Adipocyte (in vitro differentiated cells): Measurements from ENCODE around the gene ITGA1.

Experiments used
- DNase-seq: peaks from one replicate; pipeline ENCODE4 v3.0.0-alpha.2; 2015; ENCODE audit warnings: low read depth
- H3K27me3 ChIP-seq: replicated peaks from 2 replicates; pipeline ENCODE4 v1.7.0; 2013; ENCODE audit warnings: mild to moderate bottlenecking, low read length, moderate library complexity; ENCODE audit not compliant: control insufficient read depth, insufficient read depth
- H3K36me3 ChIP-seq: 2 replicates; pipeline ENCODE4 v1.7.0; 2013; ENCODE audit warnings: low read length, mild to moderate bottlenecking, moderate library complexity; ENCODE audit not compliant: control insufficient read depth, insufficient read depth, severe bottlenecking
- H3K4me1 ChIP-seq: 2 replicates; pipeline ENCODE4 v1.7.0; 2013; ENCODE audit warnings: mild to moderate bottlenecking, low read length, moderate library complexity; ENCODE audit not compliant: control insufficient read depth, insufficient read depth
- H3K4me3 ChIP-seq: 2 replicates; pipeline ENCODE4 v1.7.0; 2013; ENCODE audit warnings: mild to moderate bottlenecking, low read length, moderate library complexity
- H3K9ac ChIP-seq: 2 replicates; pipeline ENCODE4 v1.7.0; 2013; ENCODE audit warnings: mild to moderate bottlenecking, low read length, moderate library complexity
- H3K9me3 ChIP-seq: 2 replicates; pipeline ENCODE4 v1.7.0; 2013; ENCODE audit warnings: mild to moderate bottlenecking, low read length, moderate library complexity; ENCODE audit not compliant: control insufficient read depth

The ITGA1 gene

DNA sequence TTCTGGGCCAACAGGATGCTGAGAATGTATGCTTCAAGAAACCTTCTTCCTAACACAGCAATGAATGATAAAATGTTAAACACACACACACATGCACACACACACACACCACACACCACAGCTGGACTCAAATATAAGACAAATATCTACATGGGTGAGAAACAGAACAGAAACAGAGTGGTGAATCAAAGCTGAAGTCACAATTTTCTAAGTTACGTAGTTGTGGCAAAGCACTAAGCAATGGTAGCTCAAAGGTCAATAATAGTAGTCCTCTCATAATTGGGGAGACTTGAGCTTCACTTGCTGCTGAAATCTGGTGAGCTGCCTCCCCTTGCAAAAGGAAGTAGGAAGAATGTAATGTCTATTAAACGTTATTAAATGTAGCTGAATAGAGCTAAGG is 33.7 kb upstream of the ITGA1 start:
- H3K4me3 ChIP-seq, result no peak overlapping the region

GRCh38 chr5:52757527-52757926 is 30.2 kb upstream of the ITGA1 start:
- DNase-seq, result no peak
- Histone ChIP-seq H3K27me3 (no peaks in the 10 kb centered on the region), H3K9me3 (no peaks in the 10 kb centered on the region), H3K9ac (no peak overlapping the region), H3K4me1 (peaks cover 12% of the 10 kb centered on the region), H3K4me3 (no peak overlapping the region), H3K36me3 (no peaks in the 10 kb centered on the region)

More for the DNA sequence above, 33.7 kb upstream of the ITGA1 start:
- no peak for DNase-seq
- H3K4me1 ChIP-seq, result peaks cover 12% of the 10 kb centered on the region
- no peaks in the 10 kb centered on the region for H3K9me3 ChIP-seq
- H3K9ac ChIP-seq, result no peak overlapping the region
- no peaks in the 10 kb centered on the region for H3K36me3 ChIP-seq
- no peaks in the 10 kb centered on the region for H3K27me3 ChIP-seq

DNA sequence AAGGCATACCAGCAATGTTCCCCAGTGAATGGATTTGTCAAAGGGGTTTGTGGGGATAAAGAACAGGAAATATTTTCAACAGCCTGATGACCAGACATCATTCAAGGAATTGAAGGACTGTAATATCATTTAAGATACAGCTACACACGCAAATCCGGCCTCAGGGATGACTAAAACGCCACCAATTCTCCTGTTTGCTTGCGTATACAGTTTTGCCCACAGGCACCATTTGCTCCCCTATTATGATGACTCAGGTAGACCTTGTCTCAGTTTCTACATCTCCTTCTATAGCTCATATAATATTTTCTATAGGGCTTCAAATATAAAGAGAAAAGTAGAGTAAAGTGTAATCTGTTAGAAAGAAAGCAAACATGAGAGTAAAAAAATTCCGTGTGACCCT is 29.7 kb upstream of the ITGA1 start:
- no peaks in the 10 kb centered on the region for H3K36me3 ChIP-seq
- H3K4me1 ChIP-seq, result peaks cover 12% of the 10 kb centered on the region
- no peak for DNase-seq

DNA sequence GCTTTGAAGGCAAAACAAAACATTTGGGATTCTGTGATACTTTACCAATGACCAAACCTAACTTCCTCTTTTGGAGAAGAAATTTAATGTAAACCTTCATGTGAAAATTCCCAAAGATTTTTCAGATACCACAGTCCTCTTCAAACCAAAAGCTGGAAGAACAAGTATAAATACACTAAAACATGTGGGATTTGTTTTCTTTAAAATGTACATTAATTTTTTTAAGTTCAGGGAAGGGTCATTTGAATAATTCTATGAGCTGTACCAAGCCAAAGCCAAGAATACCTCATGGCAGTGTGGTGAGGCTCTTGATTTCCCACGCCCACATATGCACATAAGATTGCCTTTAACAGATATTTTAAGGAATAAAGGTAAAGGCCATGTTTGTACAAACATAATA is 28.4 kb upstream of the ITGA1 start:
- Histone ChIP-seq H3K9ac (no peak overlapping the region), H3K36me3 (no peaks in the 10 kb centered on the region), H3K9me3 (no peaks in the 10 kb centered on the region), H3K4me1 (peaks cover 12% of the 10 kb centered on the region), H3K27me3 (no peaks in the 10 kb centered on the region), H3K4me3 (no peak overlapping the region)
- no peak for DNase-seq

More for the DNA sequence above, 29.7 kb upstream of the ITGA1 start:
- Histone ChIP-seq H3K9me3 (no peaks in the 10 kb centered on the region), H3K27me3 (no peaks in the 10 kb centered on the region), H3K9ac (no peak overlapping the region), H3K4me3 (no peak overlapping the region)

GRCh38 chr5:52760695-52761366 is 26.9 kb upstream of the ITGA1 start:
- DNase-seq, result no peak
- peaks cover 12% of the 10 kb centered on the region for H3K4me1 ChIP-seq
- H3K9ac ChIP-seq, result no peak overlapping the region
- no peaks in the 10 kb centered on the region for H3K9me3 ChIP-seq
- no peaks in the 10 kb centered on the region for H3K27me3 ChIP-seq
- H3K36me3 ChIP-seq, result no peaks in the 10 kb centered on the region
- H3K4me3 ChIP-seq, result no peak overlapping the region

DNA sequence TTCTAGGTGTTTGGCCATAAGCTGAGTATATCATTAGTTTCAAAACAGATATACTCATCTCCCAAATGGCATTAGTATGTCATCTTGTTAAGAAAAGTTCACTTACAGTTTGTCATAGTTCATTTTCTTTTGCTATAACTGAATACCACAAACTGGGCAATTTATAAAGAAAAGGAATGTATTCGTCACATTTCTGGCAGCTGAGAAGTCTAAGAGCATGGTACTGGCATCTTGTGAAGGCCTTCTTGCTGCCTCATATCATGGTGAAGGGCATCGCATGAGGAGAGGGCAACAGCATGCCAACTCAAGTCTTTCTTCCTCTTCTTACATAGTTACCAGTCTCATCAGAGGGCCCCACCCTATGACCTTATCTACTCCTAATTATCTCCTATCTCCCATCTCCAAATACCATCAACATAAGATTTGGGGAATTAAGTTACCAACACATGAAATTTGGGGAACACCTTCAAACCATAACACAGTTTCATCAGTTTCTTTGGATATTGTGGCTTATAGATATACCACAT is 20.4 kb upstream of the ITGA1 start:
- no peaks in the 10 kb centered on the region for H3K9me3 ChIP-seq
- DNase-seq, result peak; percentile 44
- no peak overlapping the region for H3K4me3 ChIP-seq
- no peak overlapping the region for H3K9ac ChIP-seq
- H3K4me1 ChIP-seq, result no peaks in the 10 kb centered on the region
- H3K36me3 ChIP-seq, result no peaks in the 10 kb centered on the region
- H3K27me3 ChIP-seq, result no peaks in the 10 kb centered on the region

GRCh38 chr5:52767766-52768480 is 19.8 kb upstream of the ITGA1 start:
- Histone ChIP-seq H3K4me3 (no peak overlapping the region), H3K36me3 (no peaks in the 10 kb centered on the region), H3K4me1 (no peaks in the 10 kb centered on the region), H3K27me3 (no peaks in the 10 kb centered on the region), H3K9ac (no peak overlapping the region), H3K9me3 (no peaks in the 10 kb centered on the region)
- DNase-seq, result no peak

DNA sequence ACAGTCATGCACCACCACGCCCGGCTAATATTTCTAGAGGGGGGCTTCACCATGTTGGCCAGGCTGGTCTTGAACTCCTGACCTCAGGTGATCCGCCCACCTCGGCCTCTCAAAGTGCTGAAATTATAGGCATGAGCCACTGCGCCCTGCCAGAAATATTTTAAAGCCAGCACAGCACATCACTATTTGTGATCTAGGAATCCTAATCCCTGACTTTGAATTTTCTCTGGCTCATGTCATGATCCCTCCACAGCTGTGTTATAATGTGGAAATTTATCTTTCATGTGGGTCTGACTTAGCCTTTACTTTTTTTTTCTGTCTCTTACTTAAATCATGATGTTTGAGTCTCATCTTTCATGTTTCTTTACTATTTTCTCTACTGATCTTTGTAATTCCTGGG is 18.7 kb upstream of the ITGA1 start:
- H3K36me3 ChIP-seq, result no peaks in the 10 kb centered on the region
- H3K4me1 ChIP-seq, result peaks cover 6% of the 10 kb centered on the region
- peak; percentile 63 for DNase-seq
- no peaks in the 10 kb centered on the region for H3K27me3 ChIP-seq
- H3K9ac ChIP-seq, result no peak overlapping the region
- H3K4me3 ChIP-seq, result no peak overlapping the region
- no peaks in the 10 kb centered on the region for H3K9me3 ChIP-seq

GRCh38 chr5:52770287-52770939 is 17.3 kb upstream of the ITGA1 start:
- DNase-seq, result no peak
- Histone ChIP-seq H3K9me3 (no peaks in the 10 kb centered on the region), H3K9ac (no peak overlapping the region), H3K4me3 (no peak overlapping the region), H3K27me3 (no peaks in the 10 kb centered on the region), H3K36me3 (no peaks in the 10 kb centered on the region), H3K4me1 (peaks cover 8% of the 10 kb centered on the region)

GRCh38 chr5:52771343-52772039 is 16.2 kb upstream of the ITGA1 start:
- Histone ChIP-seq H3K4me1 (peaks cover 8% of the 10 kb centered on the region), H3K9me3 (no peaks in the 10 kb centered on the region), H3K27me3 (no peaks in the 10 kb centered on the region), H3K4me3 (no peak overlapping the region), H3K9ac (no peak overlapping the region), H3K36me3 (no peaks in the 10 kb centered on the region)
- DNase-seq, result no peak

GRCh38 chr5:52772668-52773067 is 15.0 kb upstream of the ITGA1 start:
- H3K9ac ChIP-seq, result no peak overlapping the region

More at GRCh38 chr5:52772668-52773067, 15.0 kb upstream of the ITGA1 start:
- H3K4me1 ChIP-seq, result peaks cover 8% of the 10 kb centered on the region
- no peak for DNase-seq
- no peaks in the 10 kb centered on the region for H3K9me3 ChIP-seq
- H3K36me3 ChIP-seq, result no peaks in the 10 kb centered on the region
- H3K4me3 ChIP-seq, result no peak overlapping the region
- H3K27me3 ChIP-seq, result no peaks in the 10 kb centered on the region
